Stimulated activated CD4-positive, alpha-beta T cell treated with anti-CD3 and anti-CD28 coated beads, Interleukin-1b, Interleukin-23, amount 100 ng/mL, for 24 hours (primary cell): ENCODE results near the gene CIB2.
"Not testable (repeated sequence)": the region's sequence is repeated elsewhere in the genome, so short reads cannot be mapped to it uniquely, and the experiment has no call there.

ENCODE experiments used
- DNase-seq, 4 experiments: peaks; one replicate each; pipeline ENCODE4 v3.0.0-alpha.2; 2020; ENCODE audit warnings: low read depth in 4 of 4, low spot score in 1 of 4

CIB2 gene

DNA sequence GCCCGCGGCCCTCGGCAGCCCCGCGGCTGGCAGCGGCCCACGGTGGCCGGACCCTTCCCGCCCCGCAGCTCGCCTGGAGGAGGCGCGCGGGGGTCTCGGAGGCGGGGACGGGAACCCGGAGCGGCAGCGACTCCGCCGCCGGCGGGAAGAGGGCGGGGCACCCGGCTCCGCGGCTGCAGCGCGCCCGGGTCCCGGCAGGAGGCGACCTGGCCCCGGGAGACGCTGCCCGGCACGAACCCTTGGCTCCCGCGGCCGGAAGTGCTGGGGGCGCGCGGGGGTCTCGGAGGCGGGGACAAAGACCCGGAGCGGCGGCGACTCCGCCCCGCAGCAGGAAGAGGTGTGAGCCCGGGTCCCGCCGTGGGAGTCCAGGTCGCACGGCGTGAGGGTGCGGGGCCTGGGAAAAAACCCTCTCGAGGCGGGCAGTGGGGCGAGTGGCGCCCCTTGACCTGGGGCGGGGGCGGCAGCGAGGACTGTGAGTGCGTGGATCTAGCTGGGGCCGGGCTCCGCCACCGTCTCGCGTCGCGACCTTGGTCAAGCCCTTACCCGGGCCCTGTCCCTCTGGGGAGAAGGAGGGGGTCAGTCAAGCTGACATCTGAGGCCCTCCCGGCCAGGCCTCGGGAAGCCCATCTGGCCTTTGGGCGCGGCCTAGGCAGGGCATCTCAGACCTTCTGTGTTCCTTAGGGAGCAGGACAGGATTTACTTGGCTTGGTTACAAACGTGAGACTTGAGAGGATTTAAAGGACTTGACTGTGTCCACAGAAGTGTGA is at the start of gene CIB2:
CIB2 (minus strand) TSS at position 151 of the 767 bp plus-strand sequence. CDS start 230 bp downstream, outside the sequence.
- peak in 3 of 4 experiments; percentile 33 to 71 (median 55) for DNase-seq

DNA sequence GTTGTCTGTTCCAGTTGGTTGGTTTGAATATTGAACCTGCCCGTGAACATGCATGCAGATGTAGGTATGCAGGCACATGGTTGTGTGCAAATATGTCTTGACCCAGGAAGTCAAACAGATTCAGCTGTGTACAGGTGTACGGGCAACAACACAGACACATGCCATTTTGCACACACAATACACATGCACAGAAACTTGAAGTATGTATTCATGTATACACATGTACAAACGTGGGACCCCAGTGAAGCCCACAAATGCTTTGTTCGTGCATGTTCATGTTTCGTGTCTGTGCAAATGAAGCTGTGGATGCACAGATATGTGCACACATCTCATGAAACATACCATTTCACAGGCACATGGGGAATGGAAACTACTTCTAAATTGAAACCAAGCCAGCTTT is 48.7 kb upstream of the CIB2 start:
- DNase-seq, result no peak

DNA sequence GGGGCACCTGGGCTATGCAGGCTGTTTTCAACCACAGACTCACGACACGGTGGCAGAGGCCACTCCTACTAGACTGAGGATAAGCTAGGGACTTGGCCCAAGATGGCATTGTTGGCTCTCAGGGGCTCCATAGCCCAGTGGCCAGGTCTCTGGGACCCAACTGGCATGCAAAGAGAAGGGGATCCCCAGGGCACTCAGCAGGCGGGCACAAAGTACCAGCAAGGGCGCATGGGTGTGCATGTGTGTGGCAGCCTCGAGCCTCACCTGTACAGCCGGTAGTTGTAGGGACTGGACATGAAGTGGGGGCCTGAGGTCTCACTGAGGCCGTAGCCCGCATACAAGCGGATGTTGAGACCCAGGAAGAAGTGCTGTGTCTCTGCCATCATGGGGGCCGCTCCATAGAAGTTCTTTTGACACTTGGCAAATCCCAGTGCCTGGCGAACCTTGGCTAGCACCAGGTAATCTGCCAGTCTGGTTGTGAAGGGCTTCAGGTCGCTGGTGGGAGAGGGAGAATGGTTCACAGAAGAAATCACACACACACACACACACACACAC is 48.1 kb upstream of the CIB2 start:
- no peak for DNase-seq

DNA sequence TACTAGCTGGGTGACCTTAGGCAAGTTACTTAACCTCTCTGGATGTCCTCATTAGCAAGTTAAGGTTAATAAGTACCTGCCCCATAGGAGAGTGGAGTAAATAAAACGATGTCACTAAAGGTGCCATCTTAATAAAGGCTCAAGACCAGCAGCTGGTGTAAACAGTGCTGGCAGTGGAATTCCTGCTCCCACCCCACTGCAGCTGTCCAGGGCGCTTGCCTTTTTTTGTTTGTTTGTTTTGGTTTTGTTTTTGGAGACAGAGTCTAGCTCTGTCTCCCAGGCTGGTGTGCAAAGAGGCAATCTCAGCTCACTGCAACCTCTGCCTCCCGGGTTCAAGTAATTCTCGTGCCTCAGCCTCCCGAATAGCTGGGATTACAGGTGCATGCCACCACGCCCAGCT is 46.8 kb upstream of the CIB2 start:
- DNase-seq, result no peak

DNA sequence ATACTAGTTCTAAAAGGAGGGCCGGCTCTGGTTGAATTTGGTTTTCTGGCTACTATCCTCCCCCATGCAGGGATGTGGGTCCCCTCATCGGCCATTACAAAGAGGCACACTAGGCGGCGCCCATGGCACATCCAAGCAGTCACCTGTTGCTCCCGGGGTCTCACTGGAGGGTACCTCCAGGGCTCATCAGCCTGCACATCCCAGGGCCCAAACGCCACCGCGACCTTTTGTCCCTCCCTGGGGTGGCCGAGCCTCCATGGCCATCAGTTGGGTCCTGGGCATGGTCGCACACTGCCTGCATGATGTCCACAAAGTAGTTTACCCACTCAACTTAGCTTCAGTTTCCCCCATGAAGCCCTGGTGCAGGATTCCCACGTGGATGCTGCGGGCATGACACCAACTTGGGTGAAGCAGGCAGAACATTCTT is 46.2 kb upstream of the CIB2 start:
- no peak for DNase-seq

DNA sequence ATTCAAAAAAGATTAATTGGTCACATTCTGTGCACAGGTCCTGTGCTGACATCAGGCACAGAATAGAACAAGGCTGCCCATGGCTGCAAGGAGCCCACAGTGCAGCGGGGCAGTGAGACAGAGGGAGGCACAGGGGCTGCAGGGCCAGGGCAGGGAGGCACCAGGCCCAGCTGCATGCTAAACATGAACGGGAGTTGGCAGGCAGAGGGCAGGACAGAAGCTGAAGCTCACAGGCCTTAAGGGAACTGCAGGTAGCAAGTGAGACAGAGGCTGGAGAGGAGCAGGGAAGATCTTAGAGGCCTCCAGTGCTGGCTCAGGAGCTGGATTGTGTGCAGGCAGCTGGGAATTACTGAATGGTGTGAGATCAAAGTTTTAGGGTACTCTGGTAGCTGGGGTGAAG is 44.1 kb upstream of the CIB2 start:
- no peak for DNase-seq

DNA sequence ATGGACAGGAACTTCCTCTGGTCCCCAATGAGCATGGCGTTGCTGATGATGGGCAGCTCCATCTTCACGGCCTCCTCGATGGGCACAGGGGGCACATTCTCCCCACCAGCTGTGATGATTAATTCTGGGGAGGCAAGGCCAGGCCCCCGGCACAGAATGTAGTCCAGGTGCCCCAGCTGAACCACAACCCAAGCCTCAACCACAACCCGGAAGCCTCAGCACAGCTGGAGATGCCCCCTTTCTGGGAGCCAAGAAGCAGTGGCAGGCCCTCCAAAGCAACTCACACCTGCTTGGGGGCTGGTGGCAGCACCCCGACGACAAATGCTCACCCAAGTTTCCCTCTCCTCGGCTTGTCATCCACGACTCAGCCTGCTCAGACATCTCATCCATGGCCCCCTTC is 43.2 kb upstream of the CIB2 start:
- DNase-seq, result no peak

DNA sequence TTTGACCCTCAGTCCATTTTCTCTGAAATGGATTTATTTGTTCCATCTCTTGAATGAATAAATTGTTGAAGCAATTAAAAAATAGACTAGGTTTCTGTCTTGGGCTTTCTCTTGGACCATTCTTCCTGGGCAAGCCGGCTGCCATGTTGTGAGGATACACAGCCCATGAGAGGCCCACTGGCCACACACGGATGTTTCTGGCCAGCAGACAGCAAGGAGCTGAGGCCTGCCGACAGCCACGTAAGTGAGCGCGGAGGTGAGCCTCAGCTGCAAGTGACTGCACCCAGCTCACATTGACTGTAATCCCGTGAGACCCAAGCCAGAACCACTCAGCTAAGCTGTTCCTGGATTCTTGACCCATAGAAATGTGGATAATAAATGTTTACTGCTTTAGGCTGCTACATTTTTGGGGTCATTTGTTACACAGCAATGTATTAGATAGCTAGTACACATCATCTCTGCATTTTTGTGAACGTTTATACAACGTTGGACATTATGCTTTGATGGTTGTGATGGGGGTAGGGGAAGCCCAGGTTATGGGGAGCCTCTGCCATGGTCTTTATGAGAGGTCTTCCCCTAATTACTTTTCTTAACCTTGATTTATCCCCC is 40.7 kb upstream of the CIB2 start:
- DNase-seq, result no peak

DNA sequence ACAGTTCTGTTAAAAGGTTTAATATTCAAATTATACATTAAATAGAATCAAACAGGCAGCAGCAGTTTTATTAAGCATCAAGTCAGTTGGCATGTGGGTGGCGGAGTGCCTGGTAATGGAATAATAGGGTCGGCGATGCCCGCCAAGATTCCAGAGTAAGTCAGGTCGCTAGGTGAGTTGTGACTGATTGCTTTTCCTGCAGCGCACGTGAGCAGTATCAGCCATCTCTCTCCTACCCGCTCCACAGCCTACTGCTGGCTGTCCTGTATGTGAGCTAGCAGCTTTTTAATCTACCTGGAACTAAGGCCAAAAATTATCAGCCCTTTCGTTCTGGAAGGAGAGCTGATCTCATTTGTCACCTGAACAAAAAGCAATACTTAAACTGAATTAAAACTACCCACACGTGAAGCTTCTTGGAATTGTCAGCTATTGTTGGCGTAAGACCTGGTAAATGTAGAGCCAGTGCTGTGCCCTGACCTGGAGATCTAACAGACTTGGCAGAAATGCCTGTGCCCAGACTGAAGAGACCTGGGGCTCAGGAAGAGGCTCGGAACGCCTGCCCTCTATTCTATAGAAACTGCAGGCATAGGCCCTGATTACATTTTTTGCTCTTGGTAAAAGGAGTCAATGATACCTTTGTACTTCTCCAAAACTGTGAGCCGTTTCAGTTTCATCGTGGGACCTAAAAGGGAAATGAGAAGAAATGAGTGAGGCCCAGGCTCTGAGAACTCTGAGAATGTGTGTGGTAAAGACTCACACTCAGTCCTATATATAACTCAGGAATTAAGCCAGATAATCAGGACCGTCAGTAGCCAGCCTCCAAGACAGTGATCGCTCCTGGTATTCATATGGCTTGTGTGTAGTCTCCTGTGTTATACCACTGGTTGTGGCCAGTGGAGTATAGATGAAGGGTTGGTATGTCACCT is 39.9 kb upstream of the CIB2 start:
- no peak for DNase-seq

DNA sequence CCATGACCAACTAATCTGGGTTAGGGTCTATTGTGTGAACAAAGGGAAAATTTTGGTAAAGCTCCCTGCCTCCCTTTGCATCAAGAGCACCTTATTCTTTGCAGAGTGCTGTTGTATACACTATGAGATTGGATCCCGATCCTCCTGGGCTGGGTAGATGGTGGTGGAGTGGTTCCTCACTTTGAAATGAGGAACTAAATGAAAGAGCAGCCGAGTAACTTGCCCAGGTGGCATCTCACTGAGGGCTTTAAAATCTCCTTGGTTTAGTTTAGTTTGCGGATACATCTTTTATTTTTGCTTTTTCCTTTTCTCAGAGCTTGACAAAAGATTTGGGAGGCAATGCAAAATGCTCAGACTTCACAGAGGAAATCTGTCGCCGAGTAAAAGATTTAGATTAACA is 37.4 kb upstream of the CIB2 start:
- DNase-seq, result no peak

DNA sequence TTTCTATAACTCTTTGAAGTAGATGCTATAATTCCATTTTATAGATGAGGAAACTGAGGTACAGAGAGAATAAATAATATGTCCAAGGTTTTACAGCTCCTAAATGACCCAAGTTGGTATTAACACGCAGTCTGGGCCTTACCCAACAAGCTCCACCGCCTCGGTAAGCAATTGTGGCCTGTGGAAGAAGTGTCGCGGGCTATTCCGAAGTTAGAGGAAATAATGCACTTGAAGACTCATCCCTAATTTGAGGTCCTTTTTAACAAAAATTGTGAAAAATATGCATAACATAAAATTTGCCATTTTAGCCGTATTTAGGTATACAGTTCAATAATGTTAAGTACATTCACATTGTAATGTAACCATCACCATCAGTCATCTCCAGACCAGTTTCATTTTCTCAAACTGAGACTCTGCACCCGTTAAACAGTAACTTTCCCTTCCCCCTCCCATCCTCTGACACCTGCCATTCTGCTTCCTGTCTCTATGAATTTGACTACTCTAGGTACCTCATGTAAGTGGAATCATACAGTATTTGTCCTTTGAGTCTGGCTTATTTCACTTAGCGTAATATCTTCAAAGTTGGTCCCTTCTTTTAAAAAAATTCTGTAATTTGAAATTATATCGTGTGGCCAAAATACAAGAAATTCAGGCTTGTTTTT is 36.1 kb upstream of the CIB2 start:
- DNase-seq, result no peak

DNA sequence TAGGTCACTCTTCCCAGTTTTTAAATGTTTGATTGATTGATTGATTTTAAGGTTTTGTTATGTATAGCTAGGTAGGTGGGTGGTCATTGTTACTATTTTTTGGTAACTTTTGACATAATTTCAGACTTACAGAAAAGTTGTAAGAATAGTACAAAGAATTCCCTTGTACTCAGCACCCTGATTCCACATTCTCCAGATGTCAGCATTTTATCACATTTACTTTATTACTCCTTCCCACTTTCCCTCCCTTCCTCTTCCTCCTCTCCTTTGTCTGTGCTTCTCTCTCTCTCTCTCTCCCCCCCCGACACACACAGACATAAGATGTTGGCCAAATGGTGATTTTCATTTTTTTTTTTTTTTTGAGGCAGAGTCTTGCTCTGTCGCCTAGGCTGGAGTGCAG is 32.8 kb upstream of the CIB2 start:
- no peak for DNase-seq

DNA sequence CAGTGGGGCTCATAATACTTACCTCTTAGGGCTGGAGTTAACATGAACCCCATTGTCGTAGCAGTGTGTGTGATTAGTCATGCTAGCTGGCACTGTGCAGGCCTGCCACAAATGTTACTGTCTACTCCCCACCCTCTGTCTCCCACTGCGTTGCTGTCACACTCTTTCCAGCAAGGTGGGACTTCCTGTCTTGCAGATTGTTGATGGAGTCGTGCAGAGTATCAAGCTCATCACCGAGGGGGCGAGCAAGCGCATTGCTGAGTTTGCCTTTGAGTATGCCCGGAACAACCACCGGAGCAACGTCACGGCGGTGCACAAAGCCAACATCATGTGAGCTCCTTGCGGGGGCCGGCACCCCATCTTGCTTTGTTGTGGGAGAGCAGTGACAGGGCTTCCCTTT is 30.8 kb upstream of the CIB2 start:
- DNase-seq, result no peak

DNA sequence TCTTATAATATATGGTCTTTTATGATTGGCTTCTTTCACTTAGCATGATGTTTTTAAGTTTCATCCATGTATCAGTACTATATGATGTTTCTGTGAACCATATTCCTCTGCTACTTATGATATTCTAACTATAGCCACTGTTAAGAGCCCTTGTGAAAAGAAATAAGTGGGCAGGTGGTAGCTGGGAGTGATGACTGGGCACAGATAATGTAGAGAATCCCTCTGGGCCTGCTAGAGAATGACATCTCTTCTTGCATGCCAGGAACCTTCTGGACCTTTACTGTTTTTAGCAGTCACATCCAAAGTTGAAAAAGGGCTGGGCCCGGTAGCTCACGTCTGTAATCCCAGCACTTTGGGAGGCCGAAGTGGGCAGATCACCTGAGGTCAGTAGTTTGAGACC is 28.1 kb upstream of the CIB2 start:
- no peak for DNase-seq

DNA sequence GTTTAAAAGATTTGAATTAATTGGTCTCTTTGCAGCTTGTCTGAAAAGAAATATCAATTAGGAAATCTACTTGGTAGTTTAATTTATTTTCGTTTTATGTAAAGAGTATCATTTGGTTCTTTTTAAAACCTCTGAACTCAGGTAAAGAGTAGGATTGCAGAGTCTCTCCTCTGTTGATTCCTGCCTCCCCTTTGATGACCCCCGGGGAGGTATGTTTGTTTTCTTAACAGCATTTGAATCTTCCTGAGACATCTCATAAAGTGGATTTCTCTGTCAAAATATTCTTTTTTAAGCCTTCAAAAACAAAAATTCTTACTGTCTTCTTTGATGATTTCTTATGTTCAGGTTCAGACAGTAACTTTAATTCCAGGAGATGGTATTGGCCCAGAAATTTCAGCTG is 26.0 kb upstream of the CIB2 start:
- DNase-seq, result no peak

DNA sequence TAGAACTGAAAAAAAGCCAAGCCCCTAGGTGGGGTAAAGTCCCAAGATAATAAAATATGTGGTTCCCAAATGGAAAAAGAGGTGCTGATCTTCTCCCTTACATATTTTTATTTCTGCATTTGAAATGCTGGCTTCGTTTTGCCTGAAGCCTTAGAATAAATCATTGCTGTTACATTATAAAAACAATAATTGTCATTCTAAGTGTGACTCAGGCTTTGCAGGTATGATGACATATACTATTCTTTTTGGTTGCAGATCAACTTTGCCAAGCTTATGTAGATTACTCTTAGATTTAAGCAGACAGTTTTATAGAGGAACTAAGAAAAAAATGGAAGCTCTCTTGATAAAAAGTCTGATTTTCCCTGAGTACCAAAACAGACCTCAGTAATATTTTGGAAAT is 25.4 kb upstream of the CIB2 start:
- no peak for DNase-seq

DNA sequence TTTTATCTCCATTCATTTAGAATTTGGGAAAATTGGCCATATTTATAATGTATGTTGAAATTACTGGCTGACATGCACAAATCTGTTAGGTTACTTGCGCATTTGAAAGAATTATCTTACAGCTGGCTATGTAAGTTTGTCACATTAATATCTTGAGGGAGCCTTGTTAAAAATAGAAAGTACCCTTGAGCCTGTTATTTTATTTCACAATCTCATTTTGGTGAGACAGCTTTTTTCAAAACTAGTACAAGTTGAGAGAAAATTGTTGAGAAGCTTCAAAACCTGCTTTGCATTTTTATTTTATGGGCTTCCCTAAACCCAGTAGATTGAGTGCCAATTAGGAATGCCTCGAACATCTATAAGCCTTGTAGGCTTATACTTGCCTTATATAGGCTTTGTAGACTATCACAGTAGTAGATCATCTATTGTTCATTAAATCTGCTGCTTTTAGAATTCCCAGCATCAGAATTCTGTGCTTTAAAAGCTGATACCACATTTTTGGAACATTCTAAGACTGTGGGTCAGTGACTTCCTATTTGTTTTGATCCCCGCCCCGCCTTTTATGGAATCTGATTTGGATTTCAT is 24.2 kb upstream of the CIB2 start:
- no peak for DNase-seq

DNA sequence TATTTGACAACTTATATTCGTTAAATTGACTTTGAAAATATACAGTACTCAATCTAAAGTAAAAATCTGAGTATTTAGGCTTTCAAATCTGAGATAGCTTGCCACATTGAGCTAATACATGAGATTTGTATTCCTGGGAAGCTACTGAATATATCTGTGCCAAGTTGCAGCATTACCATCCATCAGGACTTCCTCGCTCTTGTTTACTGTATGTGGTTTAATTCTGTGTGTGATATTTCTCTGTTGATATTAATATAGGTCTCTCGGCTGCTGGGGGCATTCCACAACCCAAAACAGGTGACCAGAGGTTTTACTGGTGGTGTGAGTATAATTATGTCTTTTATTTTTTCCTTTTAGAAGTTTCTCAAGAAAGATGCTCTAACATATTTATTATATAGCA is 23.7 kb upstream of the CIB2 start:
- no peak for DNase-seq

DNA sequence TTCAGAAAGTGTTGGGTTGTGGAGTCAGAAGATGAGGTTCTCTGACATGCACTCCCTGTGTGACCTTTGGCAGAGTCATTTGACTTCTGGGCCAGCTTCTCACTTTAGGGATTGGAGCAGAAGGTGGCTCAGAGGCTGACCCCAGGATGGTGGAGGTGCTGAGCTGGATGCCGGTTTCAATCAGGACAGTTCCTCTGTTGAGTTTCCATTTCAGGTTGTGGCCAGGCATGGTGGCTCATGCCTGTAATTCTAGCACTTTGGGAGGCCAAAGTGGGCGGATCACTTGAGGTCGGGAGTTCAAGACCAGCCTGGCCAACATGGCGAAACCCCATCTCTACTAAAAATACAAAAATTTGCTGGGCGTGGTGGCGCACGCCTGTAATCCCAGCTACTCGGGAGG is 19.8 kb upstream of the CIB2 start:
- not testable (repeated sequence) for DNase-seq
